Measurements from ENCODE around the gene OSBPL2.

GRCh38 chr20:62284448-62284847, 46.1 kb downstream of the OSBPL2 start:
- no peak for TF ChIP-seq MAX (CRISPR knock-in tag; IDR thresholded peaks at IDR 0.05)
- TF ChIP-seq GTF2I (CRISPR knock-in tag; conservative IDR thresholded peaks at IDR 0.05), result no peak
- TF ChIP-seq SMAD4 (CRISPR knock-in tag; IDR thresholded peaks at IDR 0.05), result no peak
- TF ChIP-seq FOXP4 (CRISPR knock-in tag; IDR thresholded peaks at IDR 0.05), result no peak
- no peak for TF ChIP-seq CTCF (IDR thresholded peaks at IDR 0.05)
- TF ChIP-seq USF2 (CRISPR knock-in tag; IDR thresholded peaks at IDR 0.05), result no peak
- no peak for TF ChIP-seq CREB1 (CRISPR knock-in tag; IDR thresholded peaks at IDR 0.05)
- TF ChIP-seq ARID4B (CRISPR knock-in tag; IDR thresholded peaks at IDR 0.05; ENCODE audit: borderline replicate concordance), result no peak
- TF ChIP-seq FOXJ3 (CRISPR knock-in tag; IDR thresholded peaks at IDR 0.05; ENCODE audit: borderline replicate concordance), result no peak

Measured in WTC11 (cell line).